Smooth muscle cell (in vitro differentiated cells): ENCODE measurements around the gene SEC14L2. TPM values are rescaled to one million over a fixed set of nuclear protein-coding genes. Genes with fewer than 3 reads are reported as not detected.

Source experiments
- DNase-seq: peaks from one replicate; lab custom pipeline; 2025; ENCODE audit not compliant: unreplicated experiment; lab: John Stamatoyannopoulos, UW
- H2AFZ ChIP-seq: fragments of 200-600 bp; sonication (generic); 2 replicates; pipeline ENCODE4 v1.6.0; 2016; ENCODE audit warnings: antibody characterized with exemption, low read depth, mild to moderate bottlenecking
- H3F3A ChIP-seq: fragments of 200-600 bp; sonication (generic); 2 replicates; pipeline ENCODE4 v1.6.0; 2017; ENCODE audit warnings: antibody characterized with exemption, low read depth
- H3K27ac ChIP-seq: fragments of 200-600 bp; sonication (generic); 2 replicates; pipeline ENCODE4 v1.5.1; 2016; ENCODE audit warnings: low read depth, mild to moderate bottlenecking
- H3K27me3 ChIP-seq: fragments of 200-600 bp; sonication (generic); 2 replicates; pipeline ENCODE4 v1.6.1; 2016; ENCODE audit warnings: low read depth, mild to moderate bottlenecking
- H3K36me3 ChIP-seq: fragments of 200-600 bp; sonication (generic); 2 replicates; pipeline ENCODE4 v1.5.1; 2016; ENCODE audit warnings: low read depth
- H3K4me1 ChIP-seq: fragments of 200-600 bp; sonication (generic); 2 replicates; pipeline ENCODE4 v1.5.1; 2016; ENCODE audit warnings: low read depth
- H3K4me2 ChIP-seq: fragments of 200-600 bp; sonication (generic); 2 replicates; pipeline ENCODE4 v1.6.0; 2016; ENCODE audit warnings: mild to moderate bottlenecking
- H3K4me3 ChIP-seq: fragments of 200-600 bp; sonication (generic); 2 replicates; pipeline ENCODE4 v1.5.1; 2016; ENCODE audit warnings: mild to moderate bottlenecking
- H3K79me2 ChIP-seq: fragments of 200-600 bp; sonication (generic); 2 replicates; pipeline ENCODE4 v1.6.0; 2016; ENCODE audit warnings: low read depth, mild to moderate bottlenecking
- H3K9ac ChIP-seq: fragments of 200-600 bp; sonication (generic); 2 replicates; pipeline ENCODE4 v1.6.0; 2016; ENCODE audit warnings: low read depth
- H3K9me3 ChIP-seq: fragments of 200-600 bp; sonication (generic); replicated peaks from 2 replicates; pipeline ENCODE4 v1.5.1; 2016; ENCODE audit warnings: low read depth
- H4K20me1 ChIP-seq: fragments of 200-600 bp; sonication (generic); 2 replicates; pipeline ENCODE4 v1.6.0; 2016; ENCODE audit warnings: low read depth
- CTCF ChIP-seq: fragments of 200-600 bp; sonication (generic); IDR thresholded peaks from 2 replicates; pipeline ENCODE4 v1.5.1; 2017; ENCODE audit warnings: borderline replicate concordance, mild to moderate bottlenecking, antibody characterized with exemption; ENCODE audit not compliant: insufficient read depth, poor library complexity, severe bottlenecking
- WGBS: methylation state at CpG from one replicate; pipeline ENCODE4 v1.1.7; 2016; ENCODE audit warnings: low lambda C conversion rate; 5-methylcytosine and 5-hydroxymethylcytosine counted together
- polyA plus RNA-seq: library from polyadenylated mRNA; unstranded; fragments of >200 nt; fragmentation: Nextera tagmentation; extraction: Ambion mirVana; gene quantifications from 2 replicates; pipeline ENCODE4 v1.2.1, GENCODE V29; 2016
- total RNA-seq: library from RNA; depleted of rRNA; stranded (reverse); fragments of >200 nt; gene quantifications from 2 replicates; pipeline ENCODE4 v1.2.3, GENCODE V29; 2014

The SEC14L2 gene
- total and polyA plus RNA-seq, 2 experiments from 2014 or later: 8.2 to 15.1 TPM

GRCh38 chr22:30357236-30357570, 39.6 kb upstream of the SEC14L2 start:
- Histone ChIP-seq H4K20me1 (peaks cover 39% of the 10 kb centered on the region), H3K27ac (peak overlapping the region; percentile 94), H3K36me3 (no peaks in the 10 kb centered on the region), H3K9ac (peak overlapping the region; percentile 94), H2AFZ (peak overlapping the region; percentile 79), H3K4me2 (peak overlapping the region; percentile 99), H3K9me3 (no peaks in the 10 kb centered on the region), H3F3A (no peaks in the 10 kb centered on the region), H3K4me1 (peaks cover 18% of the 10 kb centered on the region), H3K79me2 (peaks cover 39% of the 10 kb centered on the region), H3K4me3 (peak overlapping the region; percentile 80), H3K27me3 (no peaks in the 10 kb centered on the region)
- DNase-seq: no peak
- 3% methylated on average over 9 of the region's 9 CpGs for WGBS
- no peak for TF ChIP-seq CTCF

GRCh38 chr22:30357650-30358215, 39.1 kb upstream of the SEC14L2 start:
- H3K27ac ChIP-seq: no peak overlapping the region
- H3F3A ChIP-seq: no peaks in the 10 kb centered on the region
- no peak for TF ChIP-seq CTCF
- H3K36me3 ChIP-seq: no peaks in the 10 kb centered on the region
- H2AFZ ChIP-seq: no peak overlapping the region
- WGBS: 57% methylated on average over 22 of the region's 22 CpGs
- no peak for DNase-seq
- peak overlapping the region; percentile 99 for H3K4me2 ChIP-seq
- H3K79me2 ChIP-seq: peaks cover 33% of the 10 kb centered on the region
- H3K9me3 ChIP-seq: no peaks in the 10 kb centered on the region
- H3K4me1 ChIP-seq: peaks cover 18% of the 10 kb centered on the region
- peak overlapping the region; percentile 80 for H3K4me3 ChIP-seq
- no peak overlapping the region for H3K9ac ChIP-seq
- H3K27me3 ChIP-seq: no peaks in the 10 kb centered on the region
- peaks cover 34% of the 10 kb centered on the region for H4K20me1 ChIP-seq

GRCh38 chr22:30358541-30358940, 38.3 kb upstream of the SEC14L2 start:
- H3K4me2 ChIP-seq: no peak overlapping the region
- no peaks in the 10 kb centered on the region for H3F3A ChIP-seq
- peaks cover 18% of the 10 kb centered on the region for H3K4me1 ChIP-seq
- H3K9ac ChIP-seq: no peak overlapping the region
- H3K27me3 ChIP-seq: no peaks in the 10 kb centered on the region
- DNase-seq: no peak
- no peak overlapping the region for H2AFZ ChIP-seq
- H4K20me1 ChIP-seq: peaks cover 28% of the 10 kb centered on the region
- H3K79me2 ChIP-seq: peaks cover 29% of the 10 kb centered on the region
- WGBS: 81% methylated on average over 6 of the region's 6 CpGs
- H3K27ac ChIP-seq: no peak overlapping the region
- no peak overlapping the region for H3K4me3 ChIP-seq
- H3K9me3 ChIP-seq: no peaks in the 10 kb centered on the region
- TF ChIP-seq CTCF: no peak
- no peaks in the 10 kb centered on the region for H3K36me3 ChIP-seq
